Measurements from ENCODE around the gene TCTN2. TPM values are rescaled to one million over a fixed set of nuclear protein-coding genes. Genes with fewer than 3 reads are reported as not detected.

The TCTN2 gene
- total RNA-seq, 2 donors from 2014 or later, result 3.7 to 4.6 TPM

GRCh38 chr12:123743002-123743401 lies 72.1 kb downstream of the TCTN2 start:
- peaks cover 49% of the 10 kb centered on the region for H3K36me3 ChIP-seq
- no peak for TF ChIP-seq CTCF (IDR thresholded peaks at IDR 0.05)
- H3K9me3 ChIP-seq, result no peaks in the 10 kb centered on the region
- no peak overlapping the region for H3K4me3 ChIP-seq
- no peak overlapping the region for H3K27ac ChIP-seq
- H3K4me1 ChIP-seq, result no peaks in the 10 kb centered on the region
- DNase-seq (ENCODE audit: low spot score), result no peak
- H3K27me3 ChIP-seq, result no peaks in the 10 kb centered on the region

GRCh38 chr12:123744836-123745235 lies 73.9 kb downstream of the TCTN2 start:
- H3K36me3 ChIP-seq, result peaks cover 55% of the 10 kb centered on the region
- no peak for TF ChIP-seq CTCF (IDR thresholded peaks at IDR 0.05)
- no peak for DNase-seq (ENCODE audit: low spot score)

GRCh38 chr12:123747309-123747708 lies 76.4 kb downstream of the TCTN2 start:
- no peaks in the 10 kb centered on the region for H3K9me3 ChIP-seq
- H3K4me1 ChIP-seq, result no peaks in the 10 kb centered on the region
- DNase-seq (ENCODE audit: low spot score), result no peak
- H3K27me3 ChIP-seq, result no peaks in the 10 kb centered on the region
- H3K36me3 ChIP-seq, result peaks cover 57% of the 10 kb centered on the region
- H3K4me3 ChIP-seq, result no peak overlapping the region
- H3K27ac ChIP-seq, result no peak overlapping the region
- no peak for TF ChIP-seq CTCF (IDR thresholded peaks at IDR 0.05)

More at GRCh38 chr12:123744836-123745235, 73.9 kb downstream of the TCTN2 start:
- Histone ChIP-seq H3K27ac (no peak overlapping the region), H3K4me1 (no peaks in the 10 kb centered on the region), H3K4me3 (no peak overlapping the region), H3K27me3 (no peaks in the 10 kb centered on the region), H3K9me3 (no peaks in the 10 kb centered on the region)

GRCh38 chr12:123748161-123748560 lies 77.2 kb downstream of the TCTN2 start:
- TF ChIP-seq CTCF (IDR thresholded peaks at IDR 0.05), result no peak
- no peak overlapping the region for H3K4me3 ChIP-seq
- H3K4me1 ChIP-seq, result no peaks in the 10 kb centered on the region
- H3K9me3 ChIP-seq, result no peaks in the 10 kb centered on the region
- no peak for DNase-seq (ENCODE audit: low spot score)
- peaks cover 49% of the 10 kb centered on the region for H3K36me3 ChIP-seq
- no peaks in the 10 kb centered on the region for H3K27me3 ChIP-seq
- no peak overlapping the region for H3K27ac ChIP-seq

- Histone ChIP-seq H3K36me3 (peaks cover 51% of the 10 kb centered on the region), H3K4me3 (no peak overlapping the region), H3K27me3 (no peaks in the 10 kb centered on the region), H3K27ac (no peak overlapping the region), H3K4me1 (no peaks in the 10 kb centered on the region), H3K9me3 (no peaks in the 10 kb centered on the region)
- TF ChIP-seq CTCF (IDR thresholded peaks at IDR 0.05), result no peak
- no peak for DNase-seq (ENCODE audit: low spot score)
Observed at GRCh38 chr12:123748661-123749060, 77.7 kb downstream of the TCTN2 start.

GRCh38 chr12:123749355-123749754 lies 78.4 kb downstream of the TCTN2 start:
- Histone ChIP-seq H3K9me3 (no peaks in the 10 kb centered on the region), H3K4me1 (no peaks in the 10 kb centered on the region), H3K27me3 (no peaks in the 10 kb centered on the region), H3K36me3 (peaks cover 51% of the 10 kb centered on the region), H3K27ac (no peak overlapping the region), H3K4me3 (no peak overlapping the region)
- no peak for DNase-seq (ENCODE audit: low spot score)
- no peak for TF ChIP-seq CTCF (IDR thresholded peaks at IDR 0.05)

Measured in right atrium auricular region (tissue), 2 donors.